IMR-90 (cell line): ENCODE measurements around the gene KCTD12. TPM values are rescaled to one million over a fixed set of nuclear protein-coding genes. Genes with fewer than 3 reads are reported as not detected.

Source experiments
- ATAC-seq: fragments of 200-7000 bp; cut with Tn5 transposase; 2 replicates; pipeline ENCODE4 v1.9.1; 2020; ENCODE audit warnings: low read depth, mild to moderate bottlenecking, moderate library complexity
- BruUV-seq: library from RNA; stranded (reverse); fragments of 400-500 nt; replicated peaks from 2 replicates; lab custom pipeline; 2021; lab: Mats Ljungman, UMichigan
- CTCF ChIA-PET: fragments of 300-600 bp; formaldehyde crosslinking; extraction: SDS; loops from one replicate; lab custom pipeline; 2021; ENCODE audit warnings: antibody characterized with exemption; lab: Yijun Ruan, JAX
- POLR2A ChIA-PET: fragments of 300-600 bp; sonication (Branson Sonifier 250); formaldehyde crosslinking; loops from one replicate; lab custom pipeline; 2022; ENCODE audit warnings: antibody characterized with exemption; ENCODE audit not compliant: unreplicated experiment; lab: Charles Lee
- DNase-seq: peaks from one replicate; pipeline ENCODE4 v3.0.0; 2013
- H2AFZ ChIP-seq: replicated peaks from 2 replicates; pipeline ENCODE3; 2013; ENCODE audit warnings: low read length, mild to moderate bottlenecking; ENCODE audit not compliant: poor library complexity
- H2AK5ac ChIP-seq: 2 replicates; pipeline ENCODE4 v1.6.1; 2013; ENCODE audit warnings: low read depth, low read length, inconsistent platforms
- H2AK9ac ChIP-seq: replicated peaks from 2 replicates; pipeline ENCODE3; 2013; ENCODE audit warnings: mild to moderate bottlenecking, low read depth, low read length, moderate library complexity; ENCODE audit not compliant: poor library complexity
- H2BK120ac ChIP-seq: 2 replicates; pipeline ENCODE4 v1.6.1; 2013; ENCODE audit warnings: low read depth, low read length, inconsistent platforms
- H2BK15ac ChIP-seq: 3 replicates; pipeline ENCODE4 v1.6.1; 2013; ENCODE audit warnings: low read depth, low read length, inconsistent platforms
- H2BK20ac ChIP-seq: 2 replicates; pipeline ENCODE4 v1.6.1; 2013; ENCODE audit warnings: low read depth, mild to moderate bottlenecking, inconsistent platforms, low read length, moderate library complexity
- H2BK5ac ChIP-seq: 2 replicates; pipeline ENCODE4 v1.6.1; 2013; ENCODE audit warnings: mild to moderate bottlenecking, low read depth, low read length, inconsistent platforms; ENCODE audit not compliant: poor library complexity, severe bottlenecking
- H3K14ac ChIP-seq: replicated peaks from 2 replicates; pipeline ENCODE4 v1.6.1; 2013; ENCODE audit warnings: low read depth, low read length, inconsistent platforms
- H3K18ac ChIP-seq: 2 replicates; pipeline ENCODE4 v1.6.1; 2013; ENCODE audit warnings: low read depth, low read length, control low read depth
- H3K23ac ChIP-seq: 2 replicates; pipeline ENCODE4 v1.6.1; 2013; ENCODE audit warnings: low read depth, low read length, inconsistent platforms
- H3K27ac ChIP-seq: 2 replicates; pipeline ENCODE4 v1.5.1; 2013; ENCODE audit warnings: mild to moderate bottlenecking, control low read depth, low read length; ENCODE audit not compliant: insufficient read depth
- H3K27me3 ChIP-seq: 2 replicates; pipeline ENCODE4 v1.6.1; 2013; ENCODE audit warnings: low read length; ENCODE audit not compliant: control insufficient read depth, insufficient read depth
- H3K36me3 ChIP-seq: 2 replicates; pipeline ENCODE4 v1.6.1; 2013; ENCODE audit warnings: low read length, mixed read lengths; ENCODE audit not compliant: control insufficient read depth, insufficient read depth
- H3K4ac ChIP-seq: 2 replicates; pipeline ENCODE4 v1.6.1; 2013; ENCODE audit warnings: low read depth, low read length, inconsistent platforms
- H3K4me1 ChIP-seq: 2 replicates; pipeline ENCODE4 v1.6.1; 2013; ENCODE audit warnings: low read length, mixed read lengths; ENCODE audit not compliant: control insufficient read depth, insufficient read depth
- H3K4me2 ChIP-seq: 2 replicates; pipeline ENCODE4 v1.6.1; 2013; ENCODE audit warnings: low read depth, mild to moderate bottlenecking, control low read depth, low read length, moderate library complexity
- H3K4me3 ChIP-seq: 2 replicates; pipeline ENCODE4 v1.5.1; 2013; ENCODE audit warnings: low read depth, mild to moderate bottlenecking, control low read depth, low read length, moderate library complexity; ENCODE audit not compliant: insufficient read depth
- H3K56ac ChIP-seq: 2 replicates; pipeline ENCODE4 v1.6.1; 2013; ENCODE audit warnings: low read length, inconsistent platforms; ENCODE audit not compliant: insufficient read depth; ENCODE audit errors: extremely low read depth
- H3K79me1 ChIP-seq, 2 experiments: 2 replicates each; pipeline ENCODE4 v1.6.1; 2013; ENCODE audit warnings: low read length in 2 of 2, inconsistent platforms in 1 of 2, low read depth in 1 of 2
- H3K9ac ChIP-seq: 2 replicates; pipeline ENCODE4 v1.6.1; 2013; ENCODE audit warnings: low read depth, low read length, control low read depth
- H3K9me1 ChIP-seq: 2 replicates; pipeline ENCODE4 v1.6.1; 2013; ENCODE audit warnings: low read length, inconsistent platforms; ENCODE audit not compliant: insufficient read depth
- H3K9me3 ChIP-seq: 2 replicates; pipeline ENCODE4 v1.6.1; 2013; ENCODE audit warnings: low read length; ENCODE audit not compliant: control insufficient read depth, insufficient read depth
- H4K20me1 ChIP-seq: 2 replicates; pipeline ENCODE4 v1.6.1; 2013; ENCODE audit warnings: low read length, inconsistent platforms; ENCODE audit not compliant: insufficient read depth
- H4K5ac ChIP-seq: 2 replicates; pipeline ENCODE4 v1.6.1; 2013; ENCODE audit warnings: mild to moderate bottlenecking, low read depth, low read length, control low read depth
- H4K8ac ChIP-seq, 2 experiments: 2 replicates each; pipeline ENCODE4 v1.6.1; 2013; ENCODE audit warnings: low read depth in 2 of 2, low read length in 2 of 2, control low read depth in 1 of 2, inconsistent platforms in 1 of 2
- H4K91ac ChIP-seq: 2 replicates; pipeline ENCODE4 v1.6.1; 2013; ENCODE audit warnings: low read depth, low read length, inconsistent platforms; ENCODE audit not compliant: insufficient read depth
- BHLHE40 ChIP-seq: fragments of 150-350 bp; IDR thresholded peaks from 2 replicates; pipeline ENCODE4 v1.6.1; 2016; ENCODE audit warnings: mild to moderate bottlenecking, low read depth, low read length
- CEBPB ChIP-seq: IDR thresholded peaks from 2 replicates; pipeline ENCODE4 v1.6.1; 2012; ENCODE audit warnings: low read depth, low read length, improper control_type of control experiment
- CHD1 ChIP-seq: IDR thresholded peaks from 2 replicates; pipeline ENCODE4 v1.6.1; 2012; ENCODE audit warnings: low read depth, low read length, improper control_type of control experiment
- CTCF ChIP-seq: conservative IDR thresholded peaks from 2 replicates; pipeline ENCODE4 v1.5.1; 2012; ENCODE audit warnings: mild to moderate bottlenecking, low read depth, low read length, improper control_type of control experiment
- ELK1 ChIP-seq: fragments of 150-350 bp; IDR thresholded peaks from 2 replicates; pipeline ENCODE4 v1.6.1; 2016; ENCODE audit warnings: low read depth, mild to moderate bottlenecking, low read length, moderate library complexity, borderline replicate concordance
- FOS ChIP-seq: fragments of 150-350 bp; IDR thresholded peaks from 2 replicates; pipeline ENCODE4 v1.6.1; 2016; ENCODE audit warnings: low read depth, low read length
- MAFK ChIP-seq: IDR thresholded peaks from 2 replicates; pipeline ENCODE4 v1.6.1; 2012; ENCODE audit warnings: low read depth, low read length, improper control_type of control experiment
- MAZ ChIP-seq: IDR thresholded peaks from 2 replicates; pipeline ENCODE4 v1.6.1; 2012; ENCODE audit warnings: low read depth, mild to moderate bottlenecking, low read length, improper control_type of control experiment, moderate library complexity, borderline replicate concordance
- MXI1 ChIP-seq: IDR thresholded peaks from 2 replicates; pipeline ENCODE4 v1.6.1; 2012; ENCODE audit warnings: low read depth, mild to moderate bottlenecking, low read length, moderate library complexity, borderline replicate concordance
- NFE2L2 ChIP-seq: fragments of 150-350 bp; IDR thresholded peaks from 2 replicates; pipeline ENCODE4 v1.6.1; 2016; ENCODE audit warnings: low read depth, mild to moderate bottlenecking, low read length
- POLR2A ChIP-seq: IDR thresholded peaks from 2 replicates; pipeline ENCODE4 v1.6.1; 2012; ENCODE audit warnings: mild to moderate bottlenecking, low read depth, low read length
- RAD21 ChIP-seq: IDR thresholded peaks from 2 replicates; pipeline ENCODE4 v1.6.1; 2012; ENCODE audit warnings: low read length, improper control_type of control experiment
- RCOR1 ChIP-seq: IDR thresholded peaks from 2 replicates; pipeline ENCODE4 v1.6.1; 2012; ENCODE audit warnings: mild to moderate bottlenecking, low read length, improper control_type of control experiment; ENCODE audit not compliant: insufficient replicate concordance
- RFX5 ChIP-seq: IDR thresholded peaks from 2 replicates; pipeline ENCODE4 v1.8.0; 2012; ENCODE audit warnings: low read depth, mild to moderate bottlenecking, low read length, moderate library complexity
- SMC3 ChIP-seq: fragments of 150-350 bp; IDR thresholded peaks from 2 replicates; pipeline ENCODE4 v1.6.1; 2016; ENCODE audit warnings: low read depth, mild to moderate bottlenecking, antibody characterized with exemption, low read length, moderate library complexity
- USF2 ChIP-seq: fragments of 150-350 bp; IDR thresholded peaks from 2 replicates; pipeline ENCODE4 v1.6.1; 2017; ENCODE audit warnings: mild to moderate bottlenecking, antibody characterized with exemption, low read length, low read depth
- WGBS, 2 experiments: methylation state at CpG; one replicate each; pipeline versions ENCODE4 v1.1.5 to v1.1.7; 2013; ENCODE audit warnings: missing lambda C conversion rate in 2 of 2; ENCODE audit not compliant: insufficient read length in 1 of 2; ENCODE audit errors: extremely low coverage in 2 of 2; 5-methylcytosine and 5-hydroxymethylcytosine counted together
- dilution Hi-C: fragments of 300-500 bp; cut with HindIII; formaldehyde crosslinking; loops from one replicate; pipeline ENCODE4 v1.14.3; 2018; ENCODE audit warnings: low sequenced_read_pairs; ENCODE audit not compliant: unreplicated experiment
- in situ Hi-C: fragments of 300-500 bp; cut with MboI; formaldehyde crosslinking; loops from 3 replicates; pipeline ENCODE4 v1.14.3; 2019; ENCODE audit warnings: low sequenced_read_pairs, inconsistent platforms, mixed read lengths
- intact Hi-C: fragments of 100-400 bp; cut with micrococcal nuclease; formaldehyde crosslinking; loops from 2 replicates; pipeline ENCODE4 v1.10.0; 2022
- polyA plus RNA-seq, 3 experiments: library from polyadenylated mRNA; depleted of rRNA; stranded (reverse); fragments of >200 nt; gene quantifications; 2 replicates each; pipeline ENCODE4 v1.2.3, GENCODE V29; 2012; ENCODE audit warnings: low replicate concordance in 1 of 3
- total RNA-seq: library from RNA; depleted of rRNA; stranded (reverse); fragments of >200 nt; gene quantifications from 2 replicates; pipeline ENCODE4 v1.2.3, GENCODE V29; 2012

The KCTD12 gene
- total and polyA plus RNA-seq, 2 of the 4 experiments (the other 2 are of a cell fraction), result 1.8 to 1.9 TPM

- H3K27me3 ChIP-seq, result no peaks in the 10 kb centered on the region; the same call in 1 of the 2 replicates
- no peak overlapping the region for H2BK5ac ChIP-seq
- no peak overlapping the region for H2BK15ac ChIP-seq
- no peak overlapping the region for H3K14ac ChIP-seq
- no peak overlapping the region for H3K4ac ChIP-seq
- no peak overlapping the region for H4K8ac ChIP-seq
- H4K5ac ChIP-seq, result no peak overlapping the region
- no peaks in the 10 kb centered on the region for H3K79me1 ChIP-seq
- WGBS, 2 experiments, result no CpG with 5 or more reads among the region's 1 CpG
- H3K9me1 ChIP-seq, result no peaks in the 10 kb centered on the region
- no peaks in the 10 kb centered on the region for H4K20me1 ChIP-seq
- H3K4me3 ChIP-seq, result no peak overlapping the region
- dilution Hi-C loops (no loop called here), in situ Hi-C loops (no loop called here), intact Hi-C loops (no loop called here)
- H3K56ac ChIP-seq, result no peak overlapping the region
- no peak overlapping the region for H3K23ac ChIP-seq
- no peak overlapping the region for H2AK9ac ChIP-seq
- H2BK20ac ChIP-seq, result no peak overlapping the region
- CTCF ChIA-PET, result no interaction called here
- H2AK5ac ChIP-seq, result no peak overlapping the region
- POLR2A ChIA-PET, result no interaction called here
- no peaks in the 10 kb centered on the region for H3K4me1 ChIP-seq
- no peak overlapping the region for H3K18ac ChIP-seq
- no peak for TF ChIP-seq MAFK
- no peak for TF ChIP-seq RFX5
- TF ChIP-seq BHLHE40, result no peak
- TF ChIP-seq RAD21, result no peak
- TF ChIP-seq CEBPB, result no peak
- no peak for TF ChIP-seq NFE2L2
- no peak for TF ChIP-seq CHD1
- no peak for TF ChIP-seq FOS
- TF ChIP-seq USF2, result no peak
- TF ChIP-seq RCOR1, result no peak
- no peak for TF ChIP-seq MXI1
- TF ChIP-seq SMC3, result no peak
- no peak for TF ChIP-seq ELK1
- no peak for TF ChIP-seq MAZ
- TF ChIP-seq POLR2A, result no peak
- no peak for TF ChIP-seq CTCF
- no peaks in the 10 kb centered on the region for H3K9me3 ChIP-seq
- DNase-seq (no peak), ATAC-seq (no peak)
- no peak overlapping the region for H3K27ac ChIP-seq
- H3K36me3 ChIP-seq, result no peaks in the 10 kb centered on the region
- BruUV-seq, result no TSS peak
- H3K4me2 ChIP-seq, result no peak overlapping the region
- H3K9ac ChIP-seq, result no peak overlapping the region
- no peak overlapping the region for H2BK120ac ChIP-seq
- H4K91ac ChIP-seq, result no peak overlapping the region
- H2AFZ ChIP-seq, result no peak overlapping the region
Observed at GRCh38 chr13:76865996-76866503, 20.2 kb downstream of the KCTD12 start.
